CD4-positive, alpha-beta T cell treated with Interleukin-2 at 100 ng/mL for 4 hours (primary cell): ENCODE data around the gene ABCC1.
"Not testable (repeated sequence)": the region's sequence is repeated elsewhere in the genome, so short reads cannot be mapped to it uniquely, and the experiment has no call there.

ENCODE experiments used
- DNase-seq: peaks from one replicate; pipeline ENCODE4 v3.0.0-alpha.2; 2020; ENCODE audit warnings: low spot score

Gene ABCC1

DNA sequence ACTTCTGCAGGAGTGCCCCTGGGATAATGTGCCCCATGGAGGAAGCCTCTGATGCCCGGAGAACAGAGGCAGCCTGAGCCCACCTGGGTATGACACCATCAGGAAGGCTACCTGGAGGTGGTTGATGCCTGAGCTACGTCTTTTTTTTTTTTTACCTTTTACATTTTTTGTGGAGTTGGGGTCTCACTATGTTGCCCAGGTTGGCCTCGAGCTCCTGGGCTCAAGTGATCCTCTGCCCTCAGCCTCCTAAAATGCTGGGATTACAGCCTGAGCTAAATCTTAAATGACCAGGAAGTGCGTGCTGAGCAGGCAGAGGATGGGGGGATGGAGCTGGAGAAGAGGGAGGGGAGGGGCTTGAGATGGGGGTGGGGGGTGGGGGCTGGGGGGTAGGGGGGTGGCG is 241.1 kb downstream of the ABCC1 start:
- DNase-seq, result no peak

DNA sequence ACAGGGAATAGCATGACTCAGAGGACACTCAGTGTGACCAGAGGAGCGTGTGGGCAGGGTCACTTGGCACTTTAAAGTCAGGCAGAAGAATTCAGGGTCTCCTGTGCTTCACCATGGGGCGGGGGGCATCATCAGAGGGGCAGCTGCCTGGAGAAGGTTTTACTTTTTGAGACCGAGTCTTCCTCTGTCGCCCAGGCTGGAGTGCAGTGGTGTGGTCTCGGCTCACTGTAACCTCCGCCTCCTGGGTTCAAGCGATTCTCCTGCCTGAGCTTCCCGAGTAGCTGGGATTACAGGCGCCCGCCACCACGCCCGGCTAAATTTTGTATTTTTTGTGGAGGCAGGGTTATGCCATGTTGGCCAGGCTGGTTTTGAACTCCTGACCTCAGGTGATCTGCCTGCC is 241.6 kb downstream of the ABCC1 start:
- DNase-seq, result not testable (repeated sequence)

DNA sequence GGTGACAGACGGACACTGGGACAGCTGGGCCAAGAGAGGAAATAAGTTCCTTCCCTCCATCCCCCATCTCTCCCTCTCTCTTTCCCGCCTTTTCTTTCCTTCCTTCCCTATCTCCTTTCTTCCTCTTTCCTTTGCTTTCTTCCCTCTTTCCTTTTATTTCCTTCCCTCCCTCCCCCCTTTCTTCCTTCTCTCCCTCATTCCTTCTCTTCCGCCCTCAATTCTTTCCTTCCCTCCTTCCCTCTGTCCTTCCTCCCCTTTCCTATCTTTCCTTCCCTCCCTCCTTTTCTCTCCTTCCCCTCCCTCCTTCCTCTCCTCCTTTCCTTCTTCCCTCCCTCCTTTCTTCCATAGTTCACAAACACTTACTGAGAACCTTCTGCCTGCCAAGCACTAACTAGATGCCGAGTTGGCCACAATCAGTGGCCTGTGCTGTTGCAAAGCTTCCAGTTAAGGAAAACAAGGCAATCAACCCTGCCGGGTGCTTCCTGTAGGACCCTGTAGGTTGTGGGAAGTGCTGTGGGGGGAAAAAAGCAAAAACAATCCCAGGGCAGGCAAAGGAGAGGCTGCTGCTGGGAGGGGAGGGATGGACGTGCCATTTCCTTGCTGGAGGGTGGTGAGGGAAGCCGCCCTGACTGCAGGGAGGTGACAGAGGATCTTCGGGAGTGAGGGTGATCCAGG is 242.2 kb downstream of the ABCC1 start:
- DNase-seq, result no peak
